Measurements from ENCODE around the gene PDGFD. TPM values are rescaled to one million over a fixed set of nuclear protein-coding genes. Genes with fewer than 3 reads are reported as not detected.

PDGFD gene
- total and polyA plus RNA-seq, 2 donors (not counting 1 experiment from before 2014, with no cell fraction given): 0.07 to 0.71 TPM

- H3K4me3 Mint-ChIP-seq: no peak overlapping the region
- H3K27me3 Mint-ChIP-seq: no peaks in the 10 kb centered on the region
- ATAC-seq (ENCODE audit: low read depth) (no peak), DNase-seq (no peak)
- Histone ChIP-seq H3K79me2 (ENCODE audit: control insufficient read depth, insufficient read depth, low read length) (no peaks in the 10 kb centered on the region), H4K20me1 (ENCODE audit: control insufficient read depth, insufficient read depth, low read length, poor library complexity, severe bottlenecking) (no peaks in the 10 kb centered on the region), H3K27me3 (replicated peaks in 1 of 4; ENCODE audit: control extremely low read depth in 1 of 4, control insufficient read depth in 3 of 4, insufficient read depth in 4 of 4, low read length in 3 of 4) (no peaks in the 10 kb centered on the region), H2AFZ (ENCODE audit: insufficient read depth, low read depth, low read length, poor library complexity, severe bottlenecking) (no peak overlapping the region), H3K4me2 (replicated peaks; ENCODE audit: low read depth, low read length, poor library complexity, severe bottlenecking) (no peak overlapping the region), H3K4me3 (ENCODE audit: control extremely low read depth in 1 of 5, extremely low read depth in 1 of 5, insufficient read depth in 1 of 5, low read depth in 2 of 5, low read length in 4 of 5) (no peak overlapping the region), H3K4me1 (ENCODE audit: control insufficient read depth in 2 of 2, insufficient read depth in 2 of 2, low read length in 2 of 2) (no peaks in the 10 kb centered on the region), H3K27ac (ENCODE audit: low read length in 2 of 2) (no peak overlapping the region), H3K9ac (ENCODE audit: low read length) (no peak overlapping the region), H3K9me3 (ENCODE audit: control extremely low read depth in 1 of 3, control insufficient read depth in 2 of 3, insufficient read depth in 1 of 3, low read length in 2 of 3) (no peaks in the 10 kb centered on the region), H3K36me3 (replicated peaks in 1 of 2; ENCODE audit: control extremely low read depth in 1 of 2, control insufficient read depth in 1 of 2, extremely low read depth in 1 of 2, insufficient read depth in 2 of 2, low read length in 1 of 2) (no peaks in the 10 kb centered on the region)
- TF ChIP-seq CTCF (IDR thresholded peaks at IDR 0.05) (no peak), EZH2 (IDR thresholded peaks at IDR 0.05; ENCODE audit: borderline replicate concordance, insufficient read depth, low read depth, low read length, poor library complexity, severe bottlenecking) (no peak)
- no peak overlapping the region for H3K27ac Mint-ChIP-seq
- no peaks in the 10 kb centered on the region for H3K9me3 Mint-ChIP-seq (ENCODE audit: insufficient read depth)
- ChIA-PET CTCF (interaction anchor here (1.2 kb wide), 1 partner anchor 466 kb away, joined by 3 read pairs; no protein-coding TSS in a partner anchor), POLR2A (no interaction called here)
- intact Hi-C loops (cut with micrococcal nuclease): no loop called here
- WGBS (ENCODE audit: insufficient coverage): no CpG with 5 or more reads among the region's 2 CpGs
- H3K4me1 Mint-ChIP-seq: peaks cover 6% of the 10 kb centered on the region
These were observed 15.2 kb downstream of the PDGFD start for GRCh38 chr11:104148706-104149105.

GRCh38 chr11:104148074-104148473 is 15.9 kb downstream of the PDGFD start:
- ATAC-seq (ENCODE audit: low read depth) (no peak), DNase-seq (no peak)
- Histone ChIP-seq H3K9ac (ENCODE audit: low read length) (no peak overlapping the region), H3K79me2 (ENCODE audit: control insufficient read depth, insufficient read depth, low read length) (no peaks in the 10 kb centered on the region), H3K27me3 (replicated peaks in 1 of 4; ENCODE audit: control extremely low read depth in 1 of 4, control insufficient read depth in 3 of 4, insufficient read depth in 4 of 4, low read length in 3 of 4) (no peaks in the 10 kb centered on the region), H3K4me2 (replicated peaks; ENCODE audit: low read depth, low read length, poor library complexity, severe bottlenecking) (no peak overlapping the region), H3K4me3 (ENCODE audit: control extremely low read depth in 1 of 5, extremely low read depth in 1 of 5, insufficient read depth in 1 of 5, low read depth in 2 of 5, low read length in 4 of 5) (no peak overlapping the region), H3K9me3 (ENCODE audit: control extremely low read depth in 1 of 3, control insufficient read depth in 2 of 3, insufficient read depth in 1 of 3, low read length in 2 of 3) (no peaks in the 10 kb centered on the region), H4K20me1 (ENCODE audit: control insufficient read depth, insufficient read depth, low read length, poor library complexity, severe bottlenecking) (no peaks in the 10 kb centered on the region), H2AFZ (ENCODE audit: insufficient read depth, low read depth, low read length, poor library complexity, severe bottlenecking) (no peak overlapping the region), H3K27ac (ENCODE audit: low read length in 2 of 2) (no peak overlapping the region), H3K36me3 (replicated peaks in 1 of 2; ENCODE audit: control extremely low read depth in 1 of 2, control insufficient read depth in 1 of 2, extremely low read depth in 1 of 2, insufficient read depth in 2 of 2, low read length in 1 of 2) (no peaks in the 10 kb centered on the region), H3K4me1 (ENCODE audit: control insufficient read depth in 2 of 2, insufficient read depth in 2 of 2, low read length in 2 of 2) (no peaks in the 10 kb centered on the region)
- WGBS (ENCODE audit: insufficient coverage): no CpG with 5 or more reads among the region's 2 CpGs
- Mint-ChIP-seq H3K4me3 (no peak overlapping the region), H3K27ac (no peak overlapping the region), H3K9me3 (ENCODE audit: insufficient read depth) (no peaks in the 10 kb centered on the region), H3K27me3 (no peaks in the 10 kb centered on the region), H3K4me1 (peaks cover 3% of the 10 kb centered on the region)
- CTCF ChIA-PET: no interaction called here
- intact Hi-C loops (cut with micrococcal nuclease): no loop called here
- TF ChIP-seq EZH2 (IDR thresholded peaks at IDR 0.05; ENCODE audit: borderline replicate concordance, insufficient read depth, low read depth, low read length, poor library complexity, severe bottlenecking): no peak
- TF ChIP-seq CTCF (IDR thresholded peaks at IDR 0.05): no peak
- POLR2A ChIA-PET: no interaction called here

Measured in B cell (primary cell).